DMS53 treated with DMSO at 0.1 percent for 48 hours (cell line): ENCODE results near the gene D2HGDH.
"Not testable (repeated sequence)": the region's sequence is repeated elsewhere in the genome, so short reads cannot be mapped to it uniquely, and the experiment has no call there.

Experiments
- DNase-seq: peaks from one replicate; lab custom pipeline; 2025; ENCODE audit not compliant: unreplicated experiment; lab: John Stamatoyannopoulos, UW

D2HGDH gene

DNA sequence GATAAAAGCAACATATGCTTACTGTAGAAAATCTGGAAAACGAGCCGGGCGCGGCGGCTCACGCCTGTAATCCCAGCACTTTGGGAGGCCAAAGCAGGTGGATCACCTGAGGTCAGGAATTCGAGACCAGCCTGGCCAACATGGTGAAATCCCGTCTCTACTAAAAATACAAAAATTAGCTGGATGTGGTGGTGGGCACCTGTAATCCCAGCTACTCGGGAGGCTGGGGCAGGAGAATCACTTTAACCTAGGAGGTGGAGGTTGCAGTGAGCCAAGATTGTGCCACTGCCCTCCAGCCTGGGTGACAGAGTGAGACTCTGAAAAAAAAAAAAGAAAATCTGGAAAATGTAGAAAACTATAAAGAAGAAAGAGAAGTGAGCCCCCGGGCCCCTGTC, 83.4 kb downstream of the D2HGDH start:
- DNase-seq = not testable (repeated sequence)
